ENCODE data around the gene ZBTB42. TPM values are rescaled to one million over a fixed set of nuclear protein-coding genes. Genes with fewer than 3 reads are reported as not detected.

ZBTB42 gene
- total RNA-seq, 2 donors from 2014 or later, result 10.6 to 21.8 TPM

DNA sequence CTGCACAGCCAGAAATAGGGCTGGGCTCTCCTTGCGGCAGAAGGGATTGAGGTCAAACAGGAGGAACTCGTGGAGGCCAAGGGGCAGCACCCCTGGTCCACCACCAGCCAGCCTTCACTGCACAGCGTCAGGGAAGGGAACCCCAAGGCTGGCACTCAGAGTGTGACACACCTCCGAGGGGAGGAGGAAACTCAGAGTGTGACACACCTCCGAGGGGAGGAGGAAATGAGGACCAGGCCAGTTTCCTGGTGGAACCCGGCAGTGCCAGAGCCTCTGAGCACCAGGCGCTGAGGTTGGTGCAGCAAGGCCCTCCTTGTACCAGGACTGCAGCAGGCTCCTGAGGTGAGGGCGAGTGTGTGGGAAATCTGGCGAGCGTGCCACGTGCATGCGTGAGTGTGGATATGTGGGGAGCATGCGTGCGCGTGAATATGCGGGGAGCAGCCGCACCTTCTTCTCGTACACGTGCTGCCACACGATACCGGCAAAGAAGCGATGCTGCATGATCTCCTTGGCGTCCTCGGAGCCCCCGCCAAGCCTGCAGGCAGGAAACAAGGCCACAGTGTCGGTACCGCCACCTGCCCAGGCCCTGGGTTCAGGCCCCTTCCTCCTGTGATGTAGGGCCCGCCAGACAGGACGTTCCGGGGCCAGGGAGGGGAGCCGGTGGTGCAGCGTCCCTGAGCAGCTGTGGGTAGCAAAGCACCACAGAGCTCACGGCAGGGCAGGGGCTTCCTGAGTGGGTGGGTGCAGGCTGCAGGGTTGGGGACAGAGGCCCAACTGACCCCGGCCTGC is 28.8 kb upstream of the ZBTB42 start:
- Histone ChIP-seq H3K36me3 (replicated peaks in 1 of 2; ENCODE audit: insufficient read depth in 1 of 2, low read depth in 2 of 2) (peaks cover 9 to 13% of the 10 kb centered on the region in 2 donors), H3K27me3 (no peaks in the 10 kb centered on the region), H3K9me3 (no peaks in the 10 kb centered on the region), H3K27ac (no peak overlapping the region), H3K4me1 (peaks cover 50% of the 10 kb centered on the region), H3K4me3 (no peak overlapping the region)
- no peak for DNase-seq
- intact Hi-C loops (cut with DNase I), result loop anchor here (5.0 kb wide), 1 partner anchor 50 kb away; no protein-coding TSS in a partner anchor
- 86 to 87% methylated on average over 26 to 34 of the region's 34 CpGs for WGBS, 2 donors
- ATAC-seq, result no peak
- TF ChIP-seq, protein P1, sequence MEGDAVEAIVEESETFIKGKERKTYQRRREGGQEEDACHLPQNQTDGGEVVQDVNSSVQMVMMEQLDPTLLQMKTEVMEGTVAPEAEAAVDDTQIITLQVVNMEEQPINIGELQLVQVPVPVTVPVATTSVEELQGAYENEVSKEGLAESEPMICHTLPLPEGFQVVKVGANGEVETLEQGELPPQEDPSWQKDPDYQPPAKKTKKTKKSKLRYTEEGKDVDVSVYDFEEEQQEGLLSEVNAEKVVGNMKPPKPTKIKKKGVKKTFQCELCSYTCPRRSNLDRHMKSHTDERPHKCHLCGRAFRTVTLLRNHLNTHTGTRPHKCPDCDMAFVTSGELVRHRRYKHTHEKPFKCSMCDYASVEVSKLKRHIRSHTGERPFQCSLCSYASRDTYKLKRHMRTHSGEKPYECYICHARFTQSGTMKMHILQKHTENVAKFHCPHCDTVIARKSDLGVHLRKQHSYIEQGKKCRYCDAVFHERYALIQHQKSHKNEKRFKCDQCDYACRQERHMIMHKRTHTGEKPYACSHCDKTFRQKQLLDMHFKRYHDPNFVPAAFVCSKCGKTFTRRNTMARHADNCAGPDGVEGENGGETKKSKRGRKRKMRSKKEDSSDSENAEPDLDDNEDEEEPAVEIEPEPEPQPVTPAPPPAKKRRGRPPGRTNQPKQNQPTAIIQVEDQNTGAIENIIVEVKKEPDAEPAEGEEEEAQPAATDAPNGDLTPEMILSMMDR (IDR thresholded peaks at IDR 0.05), result no peak
- no peak for TF ChIP-seq POLR2A (IDR thresholded peaks at IDR 0.05)

DNA sequence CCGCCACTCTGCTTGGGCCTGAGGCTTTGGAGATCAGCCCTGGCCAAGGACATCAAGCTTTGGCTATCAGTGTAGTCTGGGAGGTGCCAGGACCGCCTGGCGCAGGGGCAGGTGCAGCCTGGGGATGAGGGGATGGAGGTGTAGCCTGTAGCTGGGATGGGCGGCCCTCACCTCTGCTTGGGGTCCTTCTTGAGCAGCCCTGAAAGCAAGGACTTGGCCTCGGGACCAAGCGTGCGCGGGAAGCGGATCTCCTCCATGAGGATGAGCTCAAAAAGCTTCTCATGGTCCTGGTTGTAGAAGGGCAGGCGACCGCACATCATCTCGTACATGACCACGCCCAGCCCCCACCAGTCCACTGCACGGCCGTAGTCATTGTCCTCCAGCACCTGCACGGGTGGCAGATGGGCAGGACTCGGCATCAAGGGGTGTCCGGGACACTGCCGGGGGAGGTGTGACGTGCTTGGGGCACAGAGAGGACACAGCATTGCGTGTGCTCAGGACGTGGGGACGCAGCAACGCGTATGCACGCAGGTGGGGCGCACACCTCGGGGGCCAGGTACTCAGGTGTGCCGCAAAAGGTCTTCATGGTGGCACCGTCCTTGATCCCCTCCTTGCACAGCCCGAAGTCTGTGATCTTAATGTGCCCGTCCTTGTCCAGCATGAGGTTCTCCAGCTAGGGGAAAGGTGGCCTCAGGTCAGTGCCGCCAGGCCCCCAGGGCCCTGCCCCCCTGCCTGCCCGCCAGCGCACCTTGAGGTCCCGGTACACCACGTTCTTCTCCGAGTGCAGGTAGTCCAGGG is 28.0 kb upstream of the ZBTB42 start:
- Histone ChIP-seq H3K4me3 (no peak overlapping the region), H3K27ac (peak overlapping the region in 2 of 4 donors; percentile 58 to 81), H3K9me3 (no peaks in the 10 kb centered on the region), H3K27me3 (no peaks in the 10 kb centered on the region), H3K36me3 (replicated peaks in 1 of 2; ENCODE audit: insufficient read depth in 1 of 2, low read depth in 2 of 2) (peaks cover 9 to 13% of the 10 kb centered on the region in 2 donors), H3K4me1 (peaks cover 57% of the 10 kb centered on the region)
- TF ChIP-seq, protein P1 (IDR thresholded peaks at IDR 0.05), result no peak
- no peak for TF ChIP-seq POLR2A (IDR thresholded peaks at IDR 0.05)
- intact Hi-C loops (cut with DNase I), result loop anchor here (5.0 kb wide), 1 partner anchor 49 kb away; no protein-coding TSS in a partner anchor
- DNase-seq (no peak), ATAC-seq (no peak)
- 72 to 80% methylated on average over 1 to 38 of the region's 38 CpGs for WGBS, 2 donors

DNA sequence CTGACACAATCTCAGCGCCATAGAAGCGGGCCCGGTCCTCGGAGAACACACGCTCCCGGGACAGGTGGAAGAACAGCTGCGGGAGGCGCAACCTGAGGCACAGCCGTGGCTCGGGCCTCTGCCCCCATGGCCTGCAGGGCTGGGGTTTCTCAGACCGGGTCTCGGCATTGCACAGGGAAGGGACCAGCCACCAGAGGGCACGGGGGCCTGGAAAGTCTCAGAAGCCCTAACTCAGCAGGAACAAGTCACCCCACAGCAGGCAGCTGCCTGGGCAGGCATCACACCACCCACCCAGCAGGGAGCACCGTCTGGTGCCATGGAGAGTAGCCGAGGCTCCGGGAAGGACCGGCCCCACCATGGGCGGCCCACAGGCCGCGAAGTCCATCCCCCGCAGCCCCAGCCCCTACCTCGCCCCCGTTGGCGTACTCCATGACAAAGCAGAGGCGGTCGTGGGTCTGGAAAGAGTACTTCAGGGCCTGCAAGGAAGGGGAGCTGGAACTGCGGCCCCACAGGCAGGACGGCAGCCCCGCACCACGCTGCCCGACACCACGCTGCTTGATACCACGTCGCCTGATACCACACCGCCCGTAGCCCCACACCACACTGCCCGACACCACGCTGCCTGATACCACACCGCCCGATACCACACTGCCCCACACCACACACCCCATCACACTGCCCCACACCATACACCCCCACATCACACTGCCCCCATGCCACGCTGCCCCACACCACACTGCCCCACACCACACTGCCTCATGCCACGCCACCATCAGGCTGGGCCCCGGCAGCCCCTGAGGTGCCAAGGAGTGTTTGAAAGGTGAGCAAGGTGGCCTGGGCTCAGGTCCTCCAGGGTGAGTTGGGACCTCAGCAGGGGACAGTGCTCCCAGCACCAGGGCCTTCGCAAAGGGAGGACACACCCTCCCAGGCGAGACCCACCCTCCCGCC is 27.1 kb upstream of the ZBTB42 start:
- DNase-seq, result peak in 2 of 4 donors; percentile 51 to 60

More for the DNA sequence above, 27.1 kb upstream of the ZBTB42 start:
- no peak overlapping the region for H3K4me3 ChIP-seq
- 40 to 63% methylated on average over 27 to 46 of the region's 46 CpGs for WGBS, 2 donors
- intact Hi-C loops (cut with DNase I), result loop anchor here (5.0 kb wide), 1 partner anchor 49 kb away; no protein-coding TSS in a partner anchor
- ATAC-seq, result no peak
- peaks cover 55% of the 10 kb centered on the region for H3K4me1 ChIP-seq
- TF ChIP-seq, protein P1 (IDR thresholded peaks at IDR 0.05), result peak in 4 of 7 experiments; percentile 13 to 40 (median 25)
- TF ChIP-seq POLR2A (IDR thresholded peaks at IDR 0.05), result no peak
- H3K27me3 ChIP-seq, result no peaks in the 10 kb centered on the region
- no peaks in the 10 kb centered on the region for H3K9me3 ChIP-seq
- H3K27ac ChIP-seq, result peak overlapping the region; percentile 22 to 81 (median 42)
- peaks cover 9 to 13% of the 10 kb centered on the region in 2 donors for H3K36me3 ChIP-seq (replicated peaks in 1 of 2; ENCODE audit: insufficient read depth in 1 of 2, low read depth in 2 of 2)
